H9 (cell line): ENCODE measurements around the gene PPP1R16B. TPM values are rescaled to one million over a fixed set of nuclear protein-coding genes. Genes with fewer than 3 reads are reported as not detected.

Experiments
- DNase-seq: peaks from one replicate; pipeline ENCODE4 v3.0.0-alpha.2; 2017
- H2AFZ ChIP-seq: one replicate; pipeline ENCODE4 v1.6.1; 2013; ENCODE audit warnings: mild to moderate bottlenecking, low read length, control low read depth, moderate library complexity
- H2AK5ac ChIP-seq: 2 replicates; pipeline ENCODE4 v1.6.1; 2013; ENCODE audit warnings: low read length, control low read depth, mixed read lengths; ENCODE audit not compliant: insufficient read length
- H2BK120ac ChIP-seq: one replicate; pipeline ENCODE4 v1.6.1; 2013; ENCODE audit warnings: low read depth, mild to moderate bottlenecking, low read length, control low read depth, inconsistent platforms; ENCODE audit not compliant: poor library complexity, severe bottlenecking
- H2BK12ac ChIP-seq: 2 replicates; pipeline ENCODE4 v1.6.1; 2013; ENCODE audit warnings: low read length, control low read depth, mixed read lengths, low read depth; ENCODE audit not compliant: insufficient read length
- H2BK15ac ChIP-seq: 2 replicates; pipeline ENCODE4 v1.6.1; 2013; ENCODE audit warnings: low read depth, low read length, control low read depth
- H2BK20ac ChIP-seq: one replicate; pipeline ENCODE4 v1.6.1; 2013; ENCODE audit warnings: low read depth, mild to moderate bottlenecking, low read length, control low read depth, inconsistent platforms; ENCODE audit not compliant: poor library complexity, severe bottlenecking
- H2BK5ac ChIP-seq: 2 replicates; pipeline ENCODE4 v1.6.1; 2013; ENCODE audit warnings: low read length, control low read depth, mixed read lengths; ENCODE audit not compliant: insufficient read length
- H3K14ac ChIP-seq: 2 replicates; pipeline ENCODE4 v1.6.1; 2013; ENCODE audit warnings: low read length, control low read depth; ENCODE audit not compliant: insufficient read depth
- H3K18ac ChIP-seq: 2 replicates; pipeline ENCODE4 v1.6.1; 2013; ENCODE audit warnings: low read depth, mild to moderate bottlenecking, mixed read lengths, low read length, control low read depth; ENCODE audit not compliant: insufficient read length
- H3K23ac ChIP-seq: 2 replicates; pipeline ENCODE4 v1.6.1; 2013; ENCODE audit warnings: low read length, control low read depth, mixed read lengths, low read depth; ENCODE audit not compliant: insufficient read length
- H3K23me2 ChIP-seq: 2 replicates; pipeline ENCODE4 v1.6.1; 2013; ENCODE audit warnings: low read depth, mild to moderate bottlenecking, mixed read lengths, low read length, control low read depth; ENCODE audit not compliant: insufficient read length, poor library complexity, severe bottlenecking
- H3K27ac ChIP-seq: 2 replicates; pipeline ENCODE4 v1.5.1; 2013; ENCODE audit warnings: low read length, control low read depth, mixed read lengths, low read depth; ENCODE audit not compliant: insufficient read length
- H3K27me3 ChIP-seq: 2 replicates; pipeline ENCODE4 v1.6.1; 2013; ENCODE audit warnings: low read length, control low read depth, inconsistent platforms; ENCODE audit not compliant: insufficient read depth
- H3K4ac ChIP-seq: 2 replicates; pipeline ENCODE4 v1.6.1; 2013; ENCODE audit warnings: low read depth, mild to moderate bottlenecking, control low read depth, inconsistent platforms, low read length, moderate library complexity
- H3K4me1 ChIP-seq: 2 replicates; pipeline ENCODE4 v1.6.1; 2013; ENCODE audit warnings: low read length, control low read depth, inconsistent platforms; ENCODE audit not compliant: insufficient read depth
- H3K4me2 ChIP-seq: 2 replicates; pipeline ENCODE4 v1.6.1; 2013; ENCODE audit warnings: low read length, control low read depth, mixed read lengths; ENCODE audit not compliant: insufficient read length, insufficient read depth
- H3K56ac ChIP-seq: 2 replicates; pipeline ENCODE4 v1.6.1; 2013; ENCODE audit warnings: low read depth, mild to moderate bottlenecking, mixed read lengths, low read length, control low read depth; ENCODE audit not compliant: insufficient read length
- H3K79me1 ChIP-seq: 2 replicates; pipeline ENCODE4 v1.6.1; 2013; ENCODE audit warnings: low read depth, mild to moderate bottlenecking, moderate library complexity, low read length, control low read depth, inconsistent platforms; ENCODE audit not compliant: insufficient read depth, poor library complexity, severe bottlenecking
- H3K79me2 ChIP-seq: 2 replicates; pipeline ENCODE4 v1.6.1; 2013; ENCODE audit warnings: low read length, control low read depth, inconsistent platforms; ENCODE audit not compliant: insufficient read depth
- H3K9ac ChIP-seq: 2 replicates; pipeline ENCODE4 v1.6.1; 2013; ENCODE audit warnings: low read length, control low read depth, mixed read lengths; ENCODE audit not compliant: insufficient read length; ENCODE audit errors: extremely low read depth
- H3K9me3 ChIP-seq: one replicate; pipeline ENCODE4 v1.6.1; 2013; ENCODE audit warnings: low read depth, low read length, inconsistent platforms; ENCODE audit not compliant: control insufficient read depth
- H3T11ph ChIP-seq: one replicate; pipeline ENCODE4 v1.6.1; 2013; ENCODE audit warnings: mild to moderate bottlenecking, low read length, control low read depth, inconsistent platforms
- H4K20me1 ChIP-seq: one replicate; pipeline ENCODE4 v1.6.1; 2013; ENCODE audit not compliant: control insufficient read depth, insufficient read length, insufficient read depth
- H4K5ac ChIP-seq: 2 replicates; pipeline ENCODE4 v1.6.1; 2013; ENCODE audit warnings: low read depth, mild to moderate bottlenecking, mixed read lengths, low read length, control low read depth; ENCODE audit not compliant: insufficient read length
- H4K8ac ChIP-seq: replicated peaks from 2 replicates; pipeline ENCODE4 v1.6.1; 2013; ENCODE audit warnings: low read length, control low read depth, mixed read lengths, low read depth; ENCODE audit not compliant: insufficient read length
- H4K91ac ChIP-seq: 2 replicates; pipeline ENCODE4 v1.6.1; 2013; ENCODE audit warnings: low read depth, mild to moderate bottlenecking, moderate library complexity, mixed read lengths, low read length, control low read depth; ENCODE audit not compliant: insufficient read length
- H3K27ac Mint-ChIP-seq, 3 experiments: 2 replicates in 2 of 3; 3 replicates in 1 of 3; pipeline ENCODE4 v1.8.0; 2020 to 2021; ENCODE audit warnings: mixed read lengths in 3 of 3, mild to moderate bottlenecking in 1 of 3, moderate library complexity in 1 of 3
- H3K27me3 Mint-ChIP-seq: 2 replicates; pipeline ENCODE4 v1.8.0; 2021; ENCODE audit warnings: low read depth, mild to moderate bottlenecking, moderate library complexity, mixed read lengths
- H3K36me3 Mint-ChIP-seq, 3 experiments: 2 replicates in 2 of 3; 3 replicates in 1 of 3; pipeline ENCODE4 v1.8.0; 2020 to 2021; ENCODE audit warnings: low read depth in 3 of 3, mixed read lengths in 3 of 3; ENCODE audit not compliant: insufficient read depth in 1 of 3
- H3K4me1 Mint-ChIP-seq, 2 experiments: 2 replicates each; pipeline ENCODE4 v1.8.0; 2020; ENCODE audit warnings: mixed read lengths in 2 of 2
- H3K4me3 Mint-ChIP-seq, 2 experiments: 2 replicates in 1 of 2; 3 replicates in 1 of 2; pipeline ENCODE4 v1.8.0; 2020 to 2021; ENCODE audit warnings: mild to moderate bottlenecking in 2 of 2, mixed read lengths in 2 of 2, moderate library complexity in 1 of 2
- H3K9me3 Mint-ChIP-seq, 2 experiments: 2 replicates in 1 of 2; 3 replicates in 1 of 2; pipeline ENCODE4 v1.8.0; 2020; ENCODE audit warnings: mild to moderate bottlenecking in 2 of 2, mixed read lengths in 2 of 2, moderate library complexity in 1 of 2
- WGBS: extraction: QIAGEN DNeasy Blood & Tissue Kit; methylation state at CpG from one replicate; pipeline ENCODE4 v1.1.7; 2013; ENCODE audit warnings: missing lambda C conversion rate, low lambda C conversion rate, mixed read lengths; ENCODE audit not compliant: insufficient read length; ENCODE audit errors: extremely low coverage; 5-methylcytosine and 5-hydroxymethylcytosine counted together
- total RNA-seq: library from RNA; stranded (reverse); gene quantifications from 2 replicates; pipeline ENCODE4 v1.2.1, GENCODE V29; 2021
- TF ChIP-seq, protein P1 (sequence below): fragments of 200-600 bp; sonication (generic); conservative IDR thresholded peaks from 3 replicates; pipeline ENCODE4 v1.8.0; 2021; ENCODE audit warnings: antibody characterized with exemption, mild to moderate bottlenecking

Gene PPP1R16B
- total RNA-seq, 1 experiment from 2014 or later: 8.2 TPM

DNA sequence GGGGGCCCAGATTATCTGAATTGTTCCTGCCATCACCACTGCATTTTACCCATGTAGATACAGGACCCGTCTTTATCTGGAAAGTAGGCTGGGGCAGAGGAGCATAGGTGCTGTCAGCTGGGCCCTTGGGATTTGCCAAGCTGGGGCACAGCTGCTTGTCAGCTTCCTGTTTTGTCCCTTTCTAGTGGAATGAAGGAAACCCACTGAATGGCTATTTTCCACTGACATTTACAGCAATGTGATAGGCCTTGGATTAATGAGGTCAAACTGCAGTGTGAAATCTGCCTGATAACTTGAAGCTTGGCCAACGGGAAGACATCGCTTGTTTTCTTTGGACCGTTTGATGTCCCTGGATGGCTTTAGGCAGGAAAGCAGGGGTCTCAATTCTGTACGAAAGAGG lies 6.7 kb downstream of the PPP1R16B start:
- peaks cover 0 to 6% (median 0%) of the 10 kb centered on the region in 3 experiments; a peak in 5 of 7 replicates for H3K36me3 Mint-ChIP-seq
- no peaks in the 10 kb centered on the region for H3K23me2 ChIP-seq
- H3K4me2 ChIP-seq: no peak overlapping the region
- no peak overlapping the region for H2AFZ ChIP-seq
- H3K18ac ChIP-seq: no peak overlapping the region
- peaks cover 3% of the 10 kb centered on the region; the same call in 1 of the 2 replicates for H3K4me1 ChIP-seq
- no peak overlapping the region for H3T11ph ChIP-seq
- H3K14ac ChIP-seq: no peak overlapping the region
- no peak overlapping the region for H4K5ac ChIP-seq
- no peak overlapping the region for H3K4me3 Mint-ChIP-seq
- no peak overlapping the region for H3K56ac ChIP-seq
- no peak overlapping the region for H3K23ac ChIP-seq
- no peaks in the 10 kb centered on the region for H3K79me2 ChIP-seq
- H2BK5ac ChIP-seq: no peak overlapping the region
- H3K9me3 Mint-ChIP-seq: no peaks in the 10 kb centered on the region
- no peak overlapping the region for H2BK20ac ChIP-seq
- WGBS: no CpG with 5 or more reads among the region's 5 CpGs
- H3K4ac ChIP-seq: no peak overlapping the region
- H2BK12ac ChIP-seq: no peak overlapping the region
- H3K27ac ChIP-seq: no peak overlapping the region
- H4K91ac ChIP-seq: no peak overlapping the region
- H3K27me3 ChIP-seq: no peaks in the 10 kb centered on the region
- no peak overlapping the region for H2BK120ac ChIP-seq
- no peaks in the 10 kb centered on the region for H3K9me3 ChIP-seq
- H3K27ac Mint-ChIP-seq: no peak overlapping the region
- H3K9ac ChIP-seq: no peak overlapping the region
- H4K20me1 ChIP-seq: no peaks in the 10 kb centered on the region
- H3K27me3 Mint-ChIP-seq: peaks cover 22% of the 10 kb centered on the region
- TF ChIP-seq, protein P1, sequence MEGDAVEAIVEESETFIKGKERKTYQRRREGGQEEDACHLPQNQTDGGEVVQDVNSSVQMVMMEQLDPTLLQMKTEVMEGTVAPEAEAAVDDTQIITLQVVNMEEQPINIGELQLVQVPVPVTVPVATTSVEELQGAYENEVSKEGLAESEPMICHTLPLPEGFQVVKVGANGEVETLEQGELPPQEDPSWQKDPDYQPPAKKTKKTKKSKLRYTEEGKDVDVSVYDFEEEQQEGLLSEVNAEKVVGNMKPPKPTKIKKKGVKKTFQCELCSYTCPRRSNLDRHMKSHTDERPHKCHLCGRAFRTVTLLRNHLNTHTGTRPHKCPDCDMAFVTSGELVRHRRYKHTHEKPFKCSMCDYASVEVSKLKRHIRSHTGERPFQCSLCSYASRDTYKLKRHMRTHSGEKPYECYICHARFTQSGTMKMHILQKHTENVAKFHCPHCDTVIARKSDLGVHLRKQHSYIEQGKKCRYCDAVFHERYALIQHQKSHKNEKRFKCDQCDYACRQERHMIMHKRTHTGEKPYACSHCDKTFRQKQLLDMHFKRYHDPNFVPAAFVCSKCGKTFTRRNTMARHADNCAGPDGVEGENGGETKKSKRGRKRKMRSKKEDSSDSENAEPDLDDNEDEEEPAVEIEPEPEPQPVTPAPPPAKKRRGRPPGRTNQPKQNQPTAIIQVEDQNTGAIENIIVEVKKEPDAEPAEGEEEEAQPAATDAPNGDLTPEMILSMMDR: no peak
- H2BK15ac ChIP-seq: no peak overlapping the region
- peaks cover 16 to 23% of the 10 kb centered on the region in 2 experiments for H3K4me1 Mint-ChIP-seq
- DNase-seq: no peak
- H2AK5ac ChIP-seq: no peak overlapping the region
- no peak overlapping the region for H4K8ac ChIP-seq
- no peaks in the 10 kb centered on the region for H3K79me1 ChIP-seq
